Measurements from ENCODE around the gene MYT1.

GRCh38 chr20:64115171-64115911, 48.9 kb upstream of the MYT1 start:
- no peak for TF ChIP-seq CTCF (IDR thresholded peaks at IDR 0.05 in 2 of 3, conservative IDR thresholded peaks at IDR 0.05 in 1 of 3; ENCODE audit: borderline replicate concordance in 1 of 3, insufficient read depth in 1 of 3, low read depth in 2 of 3, low read length in 2 of 3)
- no peak for TF ChIP-seq SP1 (IDR thresholded peaks at IDR 0.05; ENCODE audit: low read depth)
- TF ChIP-seq MAX (IDR thresholded peaks at IDR 0.05): no peak
- no peak for TF ChIP-seq CBX3 (IDR thresholded peaks at IDR 0.05; ENCODE audit: low read depth)
- no peak for TF ChIP-seq POLR2AphosphoS5 (IDR thresholded peaks at IDR 0.05; ENCODE audit: low read depth, low read length)
- TF ChIP-seq POLR2A (IDR thresholded peaks at IDR 0.05; ENCODE audit: borderline replicate concordance, extremely low read depth, insufficient read depth, insufficient read length): no peak
- TF ChIP-seq SIN3A (IDR thresholded peaks at IDR 0.05; ENCODE audit: low read depth): no peak
- TF ChIP-seq ZFX (IDR thresholded peaks at IDR 0.05): no peak
- TF ChIP-seq ATF3 (IDR thresholded peaks at IDR 0.05): no peak
- TF ChIP-seq FOSL1 (IDR thresholded peaks at IDR 0.05; ENCODE audit: low read depth): no peak
- TF ChIP-seq REST (IDR thresholded peaks at IDR 0.05; ENCODE audit: low read depth): no peak
- no peak for TF ChIP-seq YY1 (IDR thresholded peaks at IDR 0.05; ENCODE audit: extremely low read depth, insufficient replicate concordance, low read depth, low read length)
- no peak for TF ChIP-seq EGR1 (IDR thresholded peaks at IDR 0.05; ENCODE audit: low read depth)

Measured in HCT116 (cell line).